Mesothelial cell of epicardium (in vitro differentiated cells): ENCODE results near the gene AGTRAP. TPM values are rescaled to one million over a fixed set of nuclear protein-coding genes. Genes with fewer than 3 reads are reported as not detected.
A peak's percentile ranks its signal among the peaks of the same experiment; 100 is the strongest.

Source experiments
- DNase-seq, 2 experiments: peaks; one replicate each; pipeline ENCODE4 v3.0.0; 2021; ENCODE audit warnings: low spot score in 2 of 2; ENCODE audit not compliant: unreplicated experiment in 2 of 2
- H3K27ac Mint-ChIP-seq: 2 replicates; pipeline ENCODE4 v1.8.0; 2021; ENCODE audit warnings: mixed read lengths
- H3K27me3 Mint-ChIP-seq: 2 replicates; pipeline ENCODE4 v1.8.0; 2021; ENCODE audit warnings: low read depth, mixed read lengths
- H3K36me3 Mint-ChIP-seq: 2 replicates; pipeline ENCODE4 v1.8.0; 2021; ENCODE audit warnings: mixed read lengths
- H3K4me1 Mint-ChIP-seq: 2 replicates; pipeline ENCODE4 v1.8.0; 2021; ENCODE audit warnings: mixed read lengths
- H3K4me3 Mint-ChIP-seq: 2 replicates; pipeline ENCODE4 v1.8.0; 2021; ENCODE audit warnings: mild to moderate bottlenecking, moderate library complexity, mixed read lengths
- H3K9me3 Mint-ChIP-seq: 2 replicates; pipeline ENCODE4 v1.8.0; 2021; ENCODE audit warnings: mixed read lengths
- total RNA-seq: library from RNA; stranded (reverse); gene quantifications from 3 replicates; pipeline ENCODE4 v1.2.1, GENCODE V29; 2021
- TF ChIP-seq, protein P1 (sequence below): fragments of 200-600 bp; sonication (generic); IDR thresholded peaks from one replicate; pipeline ENCODE4 v1.5.0; 2021; ENCODE audit warnings: antibody characterized with exemption; ENCODE audit not compliant: unreplicated experiment

The AGTRAP gene
- total RNA-seq, 1 donor from 2014 or later, result 29.0 TPM

DNA sequence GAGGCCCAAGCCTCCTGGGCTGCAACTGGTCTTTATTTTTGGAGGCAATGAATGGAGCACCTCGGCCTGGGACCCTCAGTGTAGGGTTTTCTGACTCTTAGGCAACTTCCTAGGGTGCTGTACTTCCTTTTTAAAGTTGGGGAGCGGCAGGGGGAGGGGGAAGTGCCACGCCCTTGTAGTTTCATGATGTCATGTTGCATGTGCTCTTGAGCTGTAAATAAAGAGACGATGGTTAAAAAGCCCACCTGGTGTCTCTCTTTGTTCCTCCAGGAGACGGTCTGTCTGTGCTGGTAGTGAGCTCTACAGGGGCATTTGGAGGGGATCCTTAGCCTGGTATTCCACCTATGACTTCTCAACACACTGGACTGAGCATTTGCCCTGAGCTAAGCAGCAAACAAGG is 10.3 kb upstream of the AGTRAP start:
- no peak for DNase-seq
- TF ChIP-seq, protein P1, sequence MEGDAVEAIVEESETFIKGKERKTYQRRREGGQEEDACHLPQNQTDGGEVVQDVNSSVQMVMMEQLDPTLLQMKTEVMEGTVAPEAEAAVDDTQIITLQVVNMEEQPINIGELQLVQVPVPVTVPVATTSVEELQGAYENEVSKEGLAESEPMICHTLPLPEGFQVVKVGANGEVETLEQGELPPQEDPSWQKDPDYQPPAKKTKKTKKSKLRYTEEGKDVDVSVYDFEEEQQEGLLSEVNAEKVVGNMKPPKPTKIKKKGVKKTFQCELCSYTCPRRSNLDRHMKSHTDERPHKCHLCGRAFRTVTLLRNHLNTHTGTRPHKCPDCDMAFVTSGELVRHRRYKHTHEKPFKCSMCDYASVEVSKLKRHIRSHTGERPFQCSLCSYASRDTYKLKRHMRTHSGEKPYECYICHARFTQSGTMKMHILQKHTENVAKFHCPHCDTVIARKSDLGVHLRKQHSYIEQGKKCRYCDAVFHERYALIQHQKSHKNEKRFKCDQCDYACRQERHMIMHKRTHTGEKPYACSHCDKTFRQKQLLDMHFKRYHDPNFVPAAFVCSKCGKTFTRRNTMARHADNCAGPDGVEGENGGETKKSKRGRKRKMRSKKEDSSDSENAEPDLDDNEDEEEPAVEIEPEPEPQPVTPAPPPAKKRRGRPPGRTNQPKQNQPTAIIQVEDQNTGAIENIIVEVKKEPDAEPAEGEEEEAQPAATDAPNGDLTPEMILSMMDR, result no peak
- H3K27ac Mint-ChIP-seq, result no peak overlapping the region
- no peaks in the 10 kb centered on the region for H3K27me3 Mint-ChIP-seq
- no peaks in the 10 kb centered on the region for H3K36me3 Mint-ChIP-seq
- no peaks in the 10 kb centered on the region for H3K9me3 Mint-ChIP-seq
- peaks cover 11% of the 10 kb centered on the region for H3K4me1 Mint-ChIP-seq
- no peak overlapping the region for H3K4me3 Mint-ChIP-seq

DNA sequence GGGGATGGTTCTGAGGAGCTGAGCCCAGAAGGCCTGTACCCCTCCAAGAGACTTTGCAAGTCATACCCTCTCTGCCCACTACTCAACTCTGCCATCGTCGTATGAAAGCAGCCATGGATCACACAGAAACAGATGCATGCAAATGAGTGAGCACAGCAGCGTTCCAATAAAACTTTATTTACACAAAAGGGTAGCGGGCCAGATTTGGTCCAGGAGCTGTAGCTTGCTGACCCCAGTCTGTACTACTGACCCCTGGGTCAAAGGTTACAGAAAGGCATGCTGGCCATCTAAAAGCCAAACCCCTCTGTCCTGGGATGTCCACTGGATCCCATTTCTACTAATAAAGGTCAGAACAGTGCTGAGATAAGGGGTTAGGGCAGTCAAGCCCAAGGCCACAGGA is 8.8 kb upstream of the AGTRAP start:
- no peak for DNase-seq
- H3K27me3 Mint-ChIP-seq, result no peaks in the 10 kb centered on the region
- H3K36me3 Mint-ChIP-seq, result no peaks in the 10 kb centered on the region
- H3K4me3 Mint-ChIP-seq, result no peak overlapping the region
- TF ChIP-seq, protein P1, result no peak
- no peaks in the 10 kb centered on the region for H3K9me3 Mint-ChIP-seq
- peaks cover 22% of the 10 kb centered on the region for H3K4me1 Mint-ChIP-seq
- H3K27ac Mint-ChIP-seq, result no peak overlapping the region

DNA sequence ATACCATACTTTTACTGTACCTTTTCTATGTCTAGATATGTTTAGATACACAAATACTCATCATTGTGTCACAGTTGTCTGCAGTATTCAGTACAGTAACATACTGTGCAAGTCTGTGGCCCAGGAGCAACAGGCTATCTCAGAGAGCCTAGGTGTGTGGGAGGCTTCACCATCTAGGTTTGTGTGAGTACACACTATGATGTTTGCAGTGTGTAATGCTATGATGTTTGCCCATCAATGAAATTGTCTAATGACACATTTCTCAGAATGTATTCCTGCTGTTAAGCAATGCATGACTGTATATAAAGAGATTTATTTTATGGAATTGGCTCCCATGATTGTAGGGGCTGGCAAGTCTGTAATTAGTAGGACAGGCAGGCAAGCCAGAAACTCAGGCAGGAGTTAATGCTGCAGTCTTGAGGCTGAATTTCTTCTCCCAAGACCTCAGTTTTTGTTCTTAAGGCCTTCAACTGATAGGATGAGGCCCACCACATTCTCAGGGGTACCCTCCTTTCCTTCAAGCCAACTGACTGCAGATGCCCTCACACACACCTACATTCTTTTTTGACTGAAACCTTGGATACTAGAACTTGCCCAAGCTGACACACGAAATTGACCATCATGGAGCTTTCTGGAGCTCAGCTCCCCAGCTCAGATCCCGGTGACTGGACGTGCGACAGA is 7.7 kb upstream of the AGTRAP start:
- no peak for DNase-seq
- Mint-ChIP-seq H3K36me3 (no peaks in the 10 kb centered on the region), H3K27ac (no peak overlapping the region), H3K9me3 (no peaks in the 10 kb centered on the region), H3K27me3 (no peaks in the 10 kb centered on the region), H3K4me3 (no peak overlapping the region), H3K4me1 (peaks cover 24% of the 10 kb centered on the region)
- TF ChIP-seq, protein P1, result no peak

DNA sequence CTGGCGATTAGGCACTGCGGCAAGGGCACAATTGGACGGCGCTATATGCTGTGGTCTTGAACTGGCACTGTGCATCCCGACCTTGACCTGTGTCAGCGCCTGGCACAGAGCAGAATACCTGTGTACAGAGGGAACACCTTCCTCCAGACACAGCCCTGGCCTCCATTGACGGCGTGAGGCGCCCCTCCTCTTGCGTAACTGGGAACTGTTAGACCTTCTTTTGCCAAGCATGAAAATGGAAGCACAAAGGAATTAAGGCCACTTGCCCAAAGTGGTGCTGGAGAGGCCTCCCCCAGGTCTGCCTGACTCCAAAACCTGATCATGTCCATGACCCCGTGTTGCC is 6.8 kb upstream of the AGTRAP start:
- no peak overlapping the region for H3K4me3 Mint-ChIP-seq
- no peak for DNase-seq
- no peaks in the 10 kb centered on the region for H3K9me3 Mint-ChIP-seq
- H3K4me1 Mint-ChIP-seq, result peaks cover 24% of the 10 kb centered on the region
- TF ChIP-seq, protein P1, result no peak
- H3K27ac Mint-ChIP-seq, result no peak overlapping the region
- H3K36me3 Mint-ChIP-seq, result no peaks in the 10 kb centered on the region
- H3K27me3 Mint-ChIP-seq, result no peaks in the 10 kb centered on the region

DNA sequence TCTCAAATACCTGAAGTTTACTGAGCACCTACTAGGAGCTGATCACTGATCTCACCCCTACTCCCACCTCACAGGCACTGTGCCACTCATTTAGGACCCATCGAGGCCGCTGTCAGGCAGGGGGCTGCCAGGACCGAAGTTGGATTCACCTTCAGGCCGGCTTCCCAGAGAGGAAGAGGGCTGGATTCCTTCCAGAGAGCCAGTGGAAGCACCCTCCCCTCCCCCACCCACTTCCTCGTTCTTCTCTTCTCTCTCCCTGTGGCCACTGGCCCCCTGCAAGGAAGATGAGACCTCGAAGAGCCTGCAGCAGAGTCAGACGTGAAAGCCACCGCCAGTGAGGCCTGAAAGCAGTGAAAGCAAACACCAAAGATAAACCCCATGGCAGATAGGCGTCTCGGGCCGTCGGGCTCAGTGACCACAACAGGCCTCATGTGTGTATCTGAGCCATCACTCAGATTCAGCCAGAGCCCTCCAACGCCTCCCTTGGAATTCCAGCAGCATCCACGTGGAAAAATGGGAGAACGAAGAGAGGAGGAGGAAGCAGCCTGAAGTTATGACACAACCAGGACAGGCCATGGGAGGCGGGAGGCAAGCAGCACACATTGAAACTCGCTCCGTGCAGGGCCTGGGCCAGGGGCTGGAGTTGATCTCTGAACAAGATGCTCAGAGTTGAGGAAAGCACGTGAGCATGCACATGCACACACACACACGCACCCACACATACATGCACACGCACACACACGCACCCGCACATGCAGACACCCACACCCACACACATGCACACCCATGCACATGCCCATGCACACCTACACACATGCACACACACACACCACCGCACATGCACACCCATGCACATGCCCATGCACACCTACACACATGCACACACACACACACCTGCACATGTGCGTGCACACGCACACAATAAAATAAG is 6.2 kb upstream of the AGTRAP start:
- H3K27ac Mint-ChIP-seq, result peak overlapping the region; percentile 17
- H3K36me3 Mint-ChIP-seq, result no peaks in the 10 kb centered on the region
- TF ChIP-seq, protein P1, result no peak
- DNase-seq, result no peak
- no peaks in the 10 kb centered on the region for H3K27me3 Mint-ChIP-seq
- H3K4me3 Mint-ChIP-seq, result no peak overlapping the region
- peaks cover 24% of the 10 kb centered on the region for H3K4me1 Mint-ChIP-seq
- no peaks in the 10 kb centered on the region for H3K9me3 Mint-ChIP-seq
